Renal pelvis (tissue), 4 donors: ENCODE measurements around the gene SMYD2. TPM values are rescaled to one million over a fixed set of nuclear protein-coding genes. Genes with fewer than 3 reads are reported as not detected.

Experiments
- DNase-seq: peaks from one replicate; pipeline ENCODE4 v3.0.0-alpha.2; 2013
- polyA plus RNA-seq, 3 donors: library from polyadenylated mRNA; unstranded; fragments of 120-200 nt; gene quantifications; one replicate each; pipeline ENCODE4 v1.2.1, GENCODE V29; 2013; ENCODE audit not compliant: insufficient read length in 3 of 3

SMYD2 gene
- polyA plus RNA-seq, 3 donors: 40.8 to 47.4 (median 46.7) TPM

GRCh38 chr1:214296860-214297745 is 16.1 kb downstream of the SMYD2 start:
- DNase-seq: no peak

GRCh38 chr1:214300149-214300780 is 19.3 kb downstream of the SMYD2 start:
- no peak for DNase-seq

- no peak for DNase-seq
Observed at GRCh38 chr1:214301526-214301925, 20.6 kb downstream of the SMYD2 start.

DNA sequence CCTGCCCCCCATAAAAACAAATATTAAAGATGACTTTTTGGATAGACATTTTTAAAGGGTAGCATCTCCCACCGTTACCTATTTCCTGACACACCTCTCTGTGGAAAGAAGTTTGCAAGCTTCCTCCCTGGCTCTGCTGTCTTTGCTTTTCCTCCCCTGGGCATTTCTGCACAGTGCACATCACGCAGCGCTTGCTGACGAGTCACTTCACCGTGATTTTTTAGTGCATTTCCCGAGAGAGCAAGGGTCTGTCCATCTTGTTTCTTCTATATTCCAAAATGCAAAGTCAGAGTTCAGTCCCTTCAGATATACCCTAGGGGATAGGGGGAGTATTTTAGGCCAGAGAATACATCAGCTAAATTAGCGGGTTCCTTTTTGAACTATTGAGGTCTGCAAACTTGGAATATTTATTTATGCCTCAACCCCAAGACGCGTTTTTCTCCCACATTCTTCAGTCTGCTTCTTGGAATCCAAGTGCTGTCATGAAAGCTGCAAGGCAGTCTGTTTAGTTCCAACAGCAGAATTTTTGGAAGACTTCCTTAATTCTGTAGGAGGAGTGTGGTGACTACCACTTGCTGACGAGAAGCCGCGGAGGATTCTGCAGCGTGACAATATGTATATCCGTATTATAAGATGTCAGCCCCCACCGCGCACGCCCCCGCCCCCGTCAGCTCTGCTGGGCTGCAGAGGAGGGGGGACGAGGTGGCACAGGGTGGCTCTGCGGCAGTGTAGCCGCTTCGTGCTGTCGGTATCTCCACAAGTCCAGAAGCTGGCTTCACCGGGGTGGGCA is 22.4 kb downstream of the SMYD2 start:
- no peak for DNase-seq

GRCh38 chr1:214305164-214305751 is 24.3 kb downstream of the SMYD2 start:
- DNase-seq: no peak

GRCh38 chr1:214306269-214306668 is 25.3 kb downstream of the SMYD2 start:
- no peak for DNase-seq

DNA sequence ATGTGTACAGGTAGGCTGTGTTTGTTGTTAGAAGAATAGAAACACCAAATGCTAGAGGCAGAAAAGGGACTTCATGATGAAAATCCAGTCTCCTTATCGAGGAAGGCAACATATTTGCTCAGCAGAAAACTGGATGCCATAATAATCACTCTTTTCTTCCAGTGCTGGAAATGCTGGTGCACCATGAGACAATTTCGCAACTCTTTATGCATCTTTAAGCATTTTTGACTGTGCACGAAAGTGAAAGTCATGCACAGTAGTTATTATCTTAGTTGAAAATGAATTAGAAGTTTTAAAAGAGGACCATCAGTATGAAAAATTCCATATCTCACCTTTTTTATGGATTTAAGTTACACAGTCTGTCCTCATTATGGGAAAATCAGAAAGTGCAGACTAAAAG is 29.1 kb downstream of the SMYD2 start:
- no peak for DNase-seq

GRCh38 chr1:214310777-214311690 is 30.1 kb downstream of the SMYD2 start:
- DNase-seq: no peak

DNA sequence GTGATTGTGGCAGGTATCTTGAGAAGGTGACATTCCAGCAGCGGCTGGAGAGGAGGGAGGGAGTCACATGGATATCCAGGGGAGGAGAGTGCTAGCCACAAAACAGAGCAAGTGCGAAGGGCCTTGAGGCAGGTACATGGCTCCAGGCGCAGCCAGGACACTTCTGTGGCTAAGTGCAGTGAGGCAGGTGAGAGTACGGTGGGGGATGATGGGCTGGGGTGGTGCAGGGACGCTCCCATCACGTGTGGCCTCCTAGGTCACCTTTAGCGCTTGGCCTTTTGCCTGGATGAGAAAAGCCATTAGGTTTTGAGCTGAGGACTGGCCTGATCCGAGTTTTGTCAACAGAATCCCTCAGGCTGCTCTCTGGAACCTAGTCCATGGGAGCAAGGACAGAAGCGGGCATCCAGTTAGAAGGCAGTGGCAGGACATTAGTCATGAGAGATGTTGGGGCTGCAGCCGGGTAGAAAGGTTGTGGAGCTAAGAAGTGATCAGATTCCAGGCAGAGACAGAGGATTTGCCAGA is 31.6 kb downstream of the SMYD2 start:
- no peak for DNase-seq

- DNase-seq: no peak
Observed at GRCh38 chr1:214314178-214314843, 33.4 kb downstream of the SMYD2 start.

GRCh38 chr1:214316593-214316992 is 35.6 kb downstream of the SMYD2 start:
- DNase-seq: no peak

DNA sequence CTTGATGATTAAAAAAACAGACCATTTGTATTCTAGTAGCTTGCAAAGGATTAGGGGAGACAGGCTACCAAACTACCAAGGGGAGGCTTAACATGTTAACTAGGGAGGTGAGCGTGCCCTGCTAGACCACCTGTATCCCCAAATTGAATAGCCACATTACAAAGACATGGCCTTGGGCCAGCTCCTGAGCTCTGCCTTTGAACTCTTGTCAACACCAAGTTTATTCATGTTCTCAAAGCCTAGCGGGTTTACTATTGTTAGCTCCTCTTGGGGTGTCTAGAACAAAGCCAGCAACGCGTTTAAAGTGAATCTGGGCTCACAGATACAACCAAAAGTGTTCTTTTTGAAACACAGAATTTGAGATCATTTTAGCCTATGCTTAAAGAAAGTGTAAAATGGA is 36.3 kb downstream of the SMYD2 start:
- no peak for DNase-seq

DNA sequence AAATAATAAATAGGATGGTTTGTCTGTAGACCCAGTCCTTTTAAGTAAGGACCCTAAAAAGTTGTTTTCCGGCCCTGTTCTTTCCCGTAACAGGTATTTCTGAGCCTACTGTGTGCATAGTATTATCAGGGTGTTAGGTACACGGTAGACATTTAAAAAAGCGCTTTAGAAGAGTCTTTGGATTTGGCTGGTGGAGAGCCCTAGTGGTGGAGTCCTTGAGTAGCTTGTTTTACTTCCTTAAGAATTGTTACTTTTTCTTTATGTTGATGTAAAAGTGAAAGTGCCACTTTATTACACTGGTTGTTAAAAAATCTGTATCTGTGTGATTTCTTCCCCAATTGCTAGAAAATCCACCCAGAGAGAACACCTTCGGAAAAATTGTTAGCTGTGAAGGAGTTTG is 36.8 kb downstream of the SMYD2 start:
- no peak for DNase-seq

DNA sequence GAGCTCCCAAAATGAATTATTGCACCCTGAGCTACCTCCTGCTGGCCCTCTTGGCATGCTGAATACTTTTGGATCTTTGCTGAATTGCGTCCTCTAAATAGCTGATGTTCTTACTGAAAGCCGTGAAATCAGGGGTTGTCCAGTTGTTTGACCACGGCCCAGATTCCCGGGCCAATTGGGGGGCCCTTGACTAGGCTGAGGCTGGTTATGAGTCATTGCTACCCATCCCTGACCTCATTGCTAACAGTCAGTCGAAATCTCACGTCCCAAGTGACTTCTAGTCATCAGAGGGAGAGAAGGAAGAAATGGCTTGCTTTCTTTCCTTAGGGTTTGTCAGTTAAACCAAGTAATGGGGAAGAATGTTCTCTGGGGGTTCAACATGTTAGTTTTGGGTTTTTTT is 37.4 kb downstream of the SMYD2 start:
- no peak for DNase-seq

DNA sequence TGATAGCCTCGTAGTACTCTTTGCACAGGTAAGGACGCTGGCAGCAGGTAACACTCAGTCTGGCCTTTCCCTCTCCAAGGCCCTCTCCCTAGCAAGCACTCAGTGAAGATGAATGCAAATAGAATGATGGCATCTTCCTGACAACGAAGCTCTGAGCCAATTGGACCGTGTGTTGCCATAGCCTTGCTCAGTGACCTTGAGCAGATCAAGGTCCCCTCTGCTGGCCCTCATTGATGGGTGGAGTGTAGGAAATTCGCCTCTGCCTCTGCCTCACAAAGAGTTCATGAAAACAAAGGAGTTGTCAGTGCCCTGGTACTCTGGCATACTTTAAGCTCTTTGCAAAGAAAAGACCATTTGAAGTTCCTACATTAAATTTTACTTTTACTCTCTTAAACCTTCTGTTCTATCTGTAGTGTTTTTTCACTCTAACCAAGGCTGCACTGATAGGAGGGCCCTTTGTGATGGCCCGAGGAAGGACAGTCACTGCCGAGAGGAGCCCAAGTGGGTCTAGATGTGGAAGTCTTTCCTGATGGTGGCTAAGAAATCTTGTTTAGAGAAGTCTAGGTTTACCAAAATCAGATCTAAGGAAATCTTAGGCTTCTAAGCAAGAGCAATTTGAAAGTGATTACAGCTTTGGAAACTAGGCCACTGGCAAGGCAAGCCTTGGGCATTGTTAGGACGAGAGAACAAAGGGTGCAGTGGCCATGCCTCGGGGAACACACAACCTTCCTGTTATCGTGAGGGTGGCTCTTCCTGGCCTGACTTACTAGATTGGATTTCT is 38.2 kb downstream of the SMYD2 start:
- no peak for DNase-seq

DNA sequence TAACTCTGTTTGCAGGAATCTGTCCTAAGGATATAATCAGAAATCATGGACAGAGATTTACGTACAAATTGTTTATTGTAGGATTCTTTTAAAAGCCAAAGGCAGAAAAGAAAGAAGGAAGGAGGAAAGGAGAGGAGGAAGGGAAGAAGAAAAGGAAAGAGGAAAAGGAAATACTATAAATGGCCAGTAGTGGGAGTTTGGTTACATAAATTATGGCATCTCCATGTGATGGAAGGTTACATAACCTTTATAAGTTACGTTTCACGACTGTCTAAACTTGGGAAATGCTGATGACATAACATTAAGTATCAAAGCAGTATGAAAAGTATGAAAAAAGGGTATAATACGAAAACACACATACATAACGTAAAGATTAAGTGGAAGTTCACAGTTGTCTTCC is 39.0 kb downstream of the SMYD2 start:
- no peak for DNase-seq

DNA sequence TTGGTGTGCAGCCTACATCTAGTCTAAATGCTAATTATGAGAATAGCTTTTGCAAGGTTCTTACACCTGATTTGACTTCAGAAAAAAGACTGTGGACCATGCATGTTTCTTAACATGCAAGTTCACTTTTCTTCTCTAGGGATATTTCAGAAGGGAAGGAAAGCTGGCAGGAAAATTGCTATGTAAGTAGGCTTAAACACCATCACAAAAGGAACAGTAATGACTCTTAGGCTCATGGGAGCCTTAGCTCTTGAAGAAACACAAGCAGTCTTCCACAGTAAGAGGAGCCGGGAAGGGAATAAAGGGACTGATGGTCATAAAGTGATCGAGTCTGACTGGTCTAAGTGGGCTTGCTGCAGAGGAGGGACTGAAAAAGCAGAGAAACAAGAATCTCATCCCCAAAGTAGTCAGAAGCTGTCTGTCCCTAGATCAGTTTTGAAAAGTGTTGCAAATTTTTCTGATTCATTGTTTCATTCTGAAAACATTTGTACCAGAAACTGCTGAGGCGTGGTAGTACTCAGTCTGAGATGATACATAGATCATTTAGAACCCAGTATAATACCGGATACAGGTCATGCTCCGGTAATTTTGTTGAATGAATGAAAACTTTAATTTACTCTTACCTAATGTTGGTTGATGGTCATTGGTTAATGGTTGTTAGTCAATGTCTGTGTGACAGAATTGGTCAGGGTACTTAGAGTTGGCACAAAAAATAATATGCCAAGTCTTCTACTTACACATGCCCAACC is 40.9 kb downstream of the SMYD2 start:
- no peak for DNase-seq

DNA sequence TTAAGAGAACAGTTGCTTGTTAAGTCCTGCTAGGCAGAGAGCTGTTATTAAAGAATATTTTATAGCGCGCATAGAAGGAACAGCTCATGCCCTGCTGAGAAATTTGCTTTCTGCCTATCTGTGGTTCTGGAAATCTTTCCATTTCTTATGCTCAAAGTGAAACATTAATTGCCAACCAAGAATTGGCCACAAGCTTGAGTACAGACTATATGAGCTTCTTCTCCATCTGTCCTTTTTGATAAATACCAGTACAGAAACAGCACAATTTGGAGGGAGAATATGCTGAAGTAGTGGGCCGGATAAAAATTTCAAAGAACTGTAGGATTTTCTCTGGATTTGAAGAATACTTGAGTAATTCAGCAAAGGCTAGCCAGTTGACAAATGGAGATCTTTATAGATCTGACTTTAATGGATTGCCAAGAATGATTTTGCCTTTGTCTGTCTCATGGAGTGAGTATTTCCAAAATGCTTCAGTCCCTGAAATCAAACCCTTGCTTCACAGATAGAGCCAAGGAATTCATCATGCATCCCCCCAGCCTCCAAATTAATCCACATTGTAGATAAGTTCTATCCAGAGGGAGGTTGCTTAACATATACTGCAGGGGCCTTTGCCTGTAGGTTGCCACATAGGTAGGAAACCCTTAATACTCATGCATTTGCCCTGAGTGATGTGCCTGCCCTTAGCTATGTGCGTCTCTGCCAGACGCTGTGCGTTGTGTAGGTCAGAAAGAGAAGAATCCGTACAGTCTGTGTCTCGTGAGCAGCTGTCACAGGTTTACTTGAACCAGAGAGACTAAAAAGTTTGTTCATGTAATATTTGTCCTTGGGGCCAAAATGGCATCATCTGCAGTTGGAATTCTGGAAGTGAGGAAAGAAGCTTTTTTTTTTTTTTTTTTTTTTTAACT is 44.2 kb downstream of the SMYD2 start:
- DNase-seq: no peak
